PFSK-1 (cell line): ENCODE measurements around the gene GGTLC1.

ENCODE experiments used
- POLR2AphosphoS5 ChIP-seq: IDR thresholded peaks from 2 replicates; pipeline ENCODE4 v1.6.1; 2012; ENCODE audit warnings: low read depth, mild to moderate bottlenecking, control low read depth, low read length, moderate library complexity
- SIN3A ChIP-seq: IDR thresholded peaks from 2 replicates; pipeline ENCODE4 v1.6.1; 2012; ENCODE audit warnings: mild to moderate bottlenecking, low read length, moderate library complexity, borderline replicate concordance; ENCODE audit not compliant: insufficient read depth
- TAF1 ChIP-seq: IDR thresholded peaks from 2 replicates; pipeline ENCODE4 v1.6.1; 2012; ENCODE audit warnings: low read length, control low read depth, borderline replicate concordance; ENCODE audit not compliant: insufficient read depth
- TF ChIP-seq, protein P1 (sequence below), 2 experiments: IDR thresholded peaks; 2 replicates each; pipeline versions ENCODE4 v1.6.1 to v1.8.0; 2011 to 2012; ENCODE audit warnings: low read depth in 2 of 2, low read length in 2 of 2, control low read depth in 1 of 2, inconsistent platforms in 1 of 2, mild to moderate bottlenecking in 1 of 2, moderate library complexity in 1 of 2; ENCODE audit not compliant: insufficient read depth in 1 of 2

DNA sequence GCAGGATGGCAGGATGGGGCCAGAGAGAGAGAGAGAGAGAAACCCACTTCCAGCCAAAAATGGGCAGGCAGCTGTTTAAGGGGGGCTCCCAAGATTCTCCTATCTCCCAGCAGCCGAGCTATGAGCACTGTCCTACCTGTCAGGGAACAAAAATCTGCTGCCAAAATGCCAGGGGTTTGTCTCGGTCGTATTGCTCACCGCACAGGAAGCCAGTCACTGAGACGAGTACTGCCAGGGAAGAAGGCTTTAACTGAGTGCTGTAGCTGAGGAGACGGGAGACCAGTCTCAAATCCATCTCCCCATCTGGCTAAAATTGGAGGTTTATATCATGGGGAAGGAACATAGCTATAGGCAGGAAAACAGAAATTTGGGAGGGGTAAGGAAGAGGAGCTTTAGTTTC is 22.3 kb downstream of the GGTLC1 start:
- TF ChIP-seq TAF1 (no peak), POLR2AphosphoS5 (no peak), SIN3A (no peak)
- TF ChIP-seq, protein P1, sequence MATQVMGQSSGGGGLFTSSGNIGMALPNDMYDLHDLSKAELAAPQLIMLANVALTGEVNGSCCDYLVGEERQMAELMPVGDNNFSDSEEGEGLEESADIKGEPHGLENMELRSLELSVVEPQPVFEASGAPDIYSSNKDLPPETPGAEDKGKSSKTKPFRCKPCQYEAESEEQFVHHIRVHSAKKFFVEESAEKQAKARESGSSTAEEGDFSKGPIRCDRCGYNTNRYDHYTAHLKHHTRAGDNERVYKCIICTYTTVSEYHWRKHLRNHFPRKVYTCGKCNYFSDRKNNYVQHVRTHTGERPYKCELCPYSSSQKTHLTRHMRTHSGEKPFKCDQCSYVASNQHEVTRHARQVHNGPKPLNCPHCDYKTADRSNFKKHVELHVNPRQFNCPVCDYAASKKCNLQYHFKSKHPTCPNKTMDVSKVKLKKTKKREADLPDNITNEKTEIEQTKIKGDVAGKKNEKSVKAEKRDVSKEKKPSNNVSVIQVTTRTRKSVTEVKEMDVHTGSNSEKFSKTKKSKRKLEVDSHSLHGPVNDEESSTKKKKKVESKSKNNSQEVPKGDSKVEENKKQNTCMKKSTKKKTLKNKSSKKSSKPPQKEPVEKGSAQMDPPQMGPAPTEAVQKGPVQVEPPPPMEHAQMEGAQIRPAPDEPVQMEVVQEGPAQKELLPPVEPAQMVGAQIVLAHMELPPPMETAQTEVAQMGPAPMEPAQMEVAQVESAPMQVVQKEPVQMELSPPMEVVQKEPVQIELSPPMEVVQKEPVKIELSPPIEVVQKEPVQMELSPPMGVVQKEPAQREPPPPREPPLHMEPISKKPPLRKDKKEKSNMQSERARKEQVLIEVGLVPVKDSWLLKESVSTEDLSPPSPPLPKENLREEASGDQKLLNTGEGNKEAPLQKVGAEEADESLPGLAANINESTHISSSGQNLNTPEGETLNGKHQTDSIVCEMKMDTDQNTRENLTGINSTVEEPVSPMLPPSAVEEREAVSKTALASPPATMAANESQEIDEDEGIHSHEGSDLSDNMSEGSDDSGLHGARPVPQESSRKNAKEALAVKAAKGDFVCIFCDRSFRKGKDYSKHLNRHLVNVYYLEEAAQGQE (IDR thresholded peaks at IDR 0.05; ENCODE audit: insufficient read depth in 1 of 2, low read depth in 2 of 2, low read length in 2 of 2): no peak
